Measurements from ENCODE around the gene FAM43A.

FAM43A gene

DNA sequence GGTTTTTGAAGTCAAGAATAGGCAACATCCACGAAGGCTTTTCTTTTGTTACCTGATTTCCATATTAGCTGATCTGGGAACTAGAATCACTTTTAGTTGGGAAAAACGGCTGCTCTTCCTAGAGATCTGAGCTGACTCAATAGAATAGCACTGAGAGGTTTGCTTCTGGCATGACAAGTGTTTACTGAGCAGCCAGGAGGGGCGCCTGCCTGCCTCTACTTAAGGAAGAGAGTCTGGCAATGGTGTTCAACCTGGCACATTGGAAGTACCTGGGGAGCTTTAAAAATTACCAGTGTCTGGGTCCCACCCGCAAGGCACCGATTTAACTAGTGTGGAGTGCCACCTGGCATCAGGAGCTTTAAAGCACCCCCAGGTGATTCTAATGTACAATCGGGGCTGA, 34.4 kb downstream of the FAM43A start:
- Histone ChIP-seq H3K9me3 (ENCODE audit: control insufficient read depth, low read length) (no peaks in the 10 kb centered on the region), H3K4me3 (ENCODE audit: insufficient read depth, low read depth, low read length) (no peak overlapping the region), H3K36me3 (ENCODE audit: control insufficient read depth, insufficient read depth, low read length) (no peaks in the 10 kb centered on the region), H3K4me1 (ENCODE audit: control insufficient read depth, insufficient read depth, low read length) (no peaks in the 10 kb centered on the region), H3K27ac (ENCODE audit: insufficient read depth, low read depth, low read length, poor library complexity, severe bottlenecking) (no peak overlapping the region), H3K27me3 (ENCODE audit: control insufficient read depth, insufficient read depth, low read length, poor library complexity, severe bottlenecking) (no peaks in the 10 kb centered on the region)
- WGBS, 2 experiments: 85 to 87% methylated on average over 6 of the region's 6 CpGs

DNA sequence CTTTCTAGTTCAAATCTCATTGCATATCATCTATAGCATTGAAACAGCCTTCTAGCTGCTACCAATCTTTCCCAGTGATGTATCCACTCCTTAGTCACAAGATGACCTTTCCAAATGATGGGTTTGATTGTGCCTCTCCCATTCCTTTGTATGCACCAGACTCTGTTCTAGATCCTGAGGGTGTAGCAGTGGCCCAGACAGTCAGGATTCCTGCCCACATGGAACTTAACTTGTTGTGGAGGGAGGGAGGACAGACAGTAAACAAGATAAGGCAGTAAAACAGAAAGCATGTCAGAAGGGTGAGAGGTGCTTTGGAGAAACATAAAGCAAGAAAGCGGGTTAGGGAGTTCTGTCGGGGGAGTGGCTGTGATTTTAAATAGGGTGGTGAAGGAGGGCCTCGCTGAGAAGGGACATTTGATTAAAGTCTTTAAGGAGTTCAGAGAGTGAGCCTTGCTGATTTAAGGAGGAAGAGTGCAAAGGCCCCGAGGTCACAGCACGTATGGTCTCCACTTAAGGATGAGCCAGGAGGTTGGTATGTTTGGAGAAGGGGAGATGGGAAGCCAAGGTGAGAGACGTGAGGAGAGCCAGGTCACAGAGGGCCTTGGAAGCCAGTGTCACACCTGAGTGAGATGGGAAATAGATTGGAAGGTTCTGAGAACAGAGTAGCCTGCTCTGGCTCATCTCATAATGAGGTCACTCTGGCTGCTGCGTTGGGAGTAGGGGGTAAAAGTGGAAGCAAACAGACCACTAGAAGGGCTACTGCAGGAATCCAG, 38.3 kb downstream of the FAM43A start:
- no peaks in the 10 kb centered on the region for H3K27me3 ChIP-seq (ENCODE audit: control insufficient read depth, insufficient read depth, low read length, poor library complexity, severe bottlenecking)
- no peak overlapping the region for H3K4me3 ChIP-seq (ENCODE audit: insufficient read depth, low read depth, low read length)
- no peaks in the 10 kb centered on the region for H3K9me3 ChIP-seq (ENCODE audit: control insufficient read depth, low read length)
- no peaks in the 10 kb centered on the region for H3K4me1 ChIP-seq (ENCODE audit: control insufficient read depth, insufficient read depth, low read length)
- H3K27ac ChIP-seq (ENCODE audit: insufficient read depth, low read depth, low read length, poor library complexity, severe bottlenecking): no peak overlapping the region
- no peaks in the 10 kb centered on the region for H3K36me3 ChIP-seq (ENCODE audit: control insufficient read depth, insufficient read depth, low read length)
- 92% methylated on average over 7 of the region's 7 CpGs for WGBS, 2 experiments

GRCh38 chr3:194725346-194725745, 39.7 kb downstream of the FAM43A start:
- Histone ChIP-seq H3K36me3 (ENCODE audit: control insufficient read depth, insufficient read depth, low read length) (no peaks in the 10 kb centered on the region), H3K27ac (ENCODE audit: insufficient read depth, low read depth, low read length, poor library complexity, severe bottlenecking) (no peak overlapping the region), H3K4me3 (ENCODE audit: insufficient read depth, low read depth, low read length) (no peak overlapping the region), H3K27me3 (ENCODE audit: control insufficient read depth, insufficient read depth, low read length, poor library complexity, severe bottlenecking) (no peaks in the 10 kb centered on the region), H3K9me3 (ENCODE audit: control insufficient read depth, low read length) (no peaks in the 10 kb centered on the region), H3K4me1 (ENCODE audit: control insufficient read depth, insufficient read depth, low read length) (peaks cover 6% of the 10 kb centered on the region)
- WGBS, 2 experiments: 93% methylated on average over 5 of the region's 5 CpGs

DNA sequence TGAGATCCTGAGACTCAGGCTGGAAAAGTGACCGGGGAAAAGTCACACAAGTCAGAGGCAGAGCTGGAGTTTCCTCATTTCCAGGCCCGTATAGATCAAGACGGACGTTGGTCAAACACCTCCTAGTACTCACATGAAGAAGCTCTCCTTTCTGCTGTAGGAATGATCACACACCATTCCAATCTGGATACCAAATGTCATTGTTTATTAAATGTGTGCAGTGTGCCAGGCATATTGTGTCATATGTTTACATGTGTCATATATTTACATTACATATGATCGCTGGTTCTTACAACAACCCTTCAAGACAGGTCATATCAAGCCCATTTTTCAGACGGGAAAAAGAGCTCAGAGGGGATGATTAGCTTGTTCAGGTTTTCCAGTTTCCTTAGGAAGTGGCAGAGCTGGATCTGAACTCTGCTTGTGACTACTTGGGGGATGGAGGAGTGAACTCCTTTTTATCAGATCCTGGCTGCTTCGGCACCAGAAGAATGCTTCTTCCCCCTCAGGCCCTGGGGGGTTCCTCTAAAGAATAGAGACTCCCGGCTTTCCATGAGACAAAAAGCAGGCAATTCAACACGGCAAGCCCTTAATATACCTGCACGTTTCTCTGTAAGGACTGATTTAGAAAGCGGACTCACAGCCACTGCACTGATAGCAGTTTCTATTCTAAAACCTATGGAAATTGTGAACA, 41.9 kb downstream of the FAM43A start:
- Histone ChIP-seq H3K27me3 (ENCODE audit: control insufficient read depth, insufficient read depth, low read length, poor library complexity, severe bottlenecking) (no peaks in the 10 kb centered on the region), H3K4me3 (ENCODE audit: insufficient read depth, low read depth, low read length) (no peak overlapping the region), H3K36me3 (ENCODE audit: control insufficient read depth, insufficient read depth, low read length) (no peaks in the 10 kb centered on the region), H3K4me1 (ENCODE audit: control insufficient read depth, insufficient read depth, low read length) (peaks cover 6% of the 10 kb centered on the region), H3K9me3 (ENCODE audit: control insufficient read depth, low read length) (no peaks in the 10 kb centered on the region), H3K27ac (ENCODE audit: insufficient read depth, low read depth, low read length, poor library complexity, severe bottlenecking) (no peak overlapping the region)
- 57% methylated on average over 10 to 11 of the region's 11 CpGs for WGBS, 2 experiments

GRCh38 chr3:194728986-194729385, 43.3 kb downstream of the FAM43A start:
- Histone ChIP-seq H3K36me3 (ENCODE audit: control insufficient read depth, insufficient read depth, low read length) (no peaks in the 10 kb centered on the region), H3K4me1 (ENCODE audit: control insufficient read depth, insufficient read depth, low read length) (peaks cover 6% of the 10 kb centered on the region), H3K4me3 (ENCODE audit: insufficient read depth, low read depth, low read length) (no peak overlapping the region), H3K27me3 (ENCODE audit: control insufficient read depth, insufficient read depth, low read length, poor library complexity, severe bottlenecking) (no peaks in the 10 kb centered on the region), H3K27ac (ENCODE audit: insufficient read depth, low read depth, low read length, poor library complexity, severe bottlenecking) (no peak overlapping the region), H3K9me3 (ENCODE audit: control insufficient read depth, low read length) (no peaks in the 10 kb centered on the region)
- 65 to 83% methylated on average over 2 of the region's 2 CpGs for WGBS, 2 experiments

GRCh38 chr3:194730365-194730764, 44.7 kb downstream of the FAM43A start:
- H3K9me3 ChIP-seq (ENCODE audit: control insufficient read depth, low read length): no peaks in the 10 kb centered on the region
- no peak overlapping the region for H3K27ac ChIP-seq (ENCODE audit: insufficient read depth, low read depth, low read length, poor library complexity, severe bottlenecking)
- H3K27me3 ChIP-seq (ENCODE audit: control insufficient read depth, insufficient read depth, low read length, poor library complexity, severe bottlenecking): no peaks in the 10 kb centered on the region
- 52 to 62% methylated on average over 10 of the region's 10 CpGs for WGBS, 2 experiments
- no peaks in the 10 kb centered on the region for H3K36me3 ChIP-seq (ENCODE audit: control insufficient read depth, insufficient read depth, low read length)
- peaks cover 6% of the 10 kb centered on the region for H3K4me1 ChIP-seq (ENCODE audit: control insufficient read depth, insufficient read depth, low read length)
- no peak overlapping the region for H3K4me3 ChIP-seq (ENCODE audit: insufficient read depth, low read depth, low read length)

- peaks cover 6% of the 10 kb centered on the region for H3K4me1 ChIP-seq (ENCODE audit: control insufficient read depth, insufficient read depth, low read length)
- no peak overlapping the region for H3K4me3 ChIP-seq (ENCODE audit: insufficient read depth, low read depth, low read length)
- H3K27me3 ChIP-seq (ENCODE audit: control insufficient read depth, insufficient read depth, low read length, poor library complexity, severe bottlenecking): no peaks in the 10 kb centered on the region
- H3K9me3 ChIP-seq (ENCODE audit: control insufficient read depth, low read length): no peaks in the 10 kb centered on the region
- 93 to 94% methylated on average over 5 of the region's 5 CpGs for WGBS, 2 experiments
- H3K36me3 ChIP-seq (ENCODE audit: control insufficient read depth, insufficient read depth, low read length): no peaks in the 10 kb centered on the region
- H3K27ac ChIP-seq (ENCODE audit: insufficient read depth, low read depth, low read length, poor library complexity, severe bottlenecking): no peak overlapping the region
These were observed 45.9 kb downstream of the FAM43A start for GRCh38 chr3:194731506-194732073.

- peaks cover 6% of the 10 kb centered on the region for H3K4me1 ChIP-seq (ENCODE audit: control insufficient read depth, insufficient read depth, low read length)
- H3K4me3 ChIP-seq (ENCODE audit: insufficient read depth, low read depth, low read length): no peak overlapping the region
- H3K27me3 ChIP-seq (ENCODE audit: control insufficient read depth, insufficient read depth, low read length, poor library complexity, severe bottlenecking): peaks cover 8% of the 10 kb centered on the region
- 86 to 93% methylated on average over 4 of the region's 4 CpGs for WGBS, 2 experiments
- no peaks in the 10 kb centered on the region for H3K36me3 ChIP-seq (ENCODE audit: control insufficient read depth, insufficient read depth, low read length)
- no peak overlapping the region for H3K27ac ChIP-seq (ENCODE audit: insufficient read depth, low read depth, low read length, poor library complexity, severe bottlenecking)
- no peaks in the 10 kb centered on the region for H3K9me3 ChIP-seq (ENCODE audit: control insufficient read depth, low read length)
These were observed 46.9 kb downstream of the FAM43A start for GRCh38 chr3:194732617-194733016.

GRCh38 chr3:194736277-194736895, 50.7 kb downstream of the FAM43A start:
- H3K36me3 ChIP-seq (ENCODE audit: control insufficient read depth, insufficient read depth, low read length): no peaks in the 10 kb centered on the region
- H3K4me1 ChIP-seq (ENCODE audit: control insufficient read depth, insufficient read depth, low read length): peaks cover 3% of the 10 kb centered on the region
- H3K4me3 ChIP-seq (ENCODE audit: insufficient read depth, low read depth, low read length): no peak overlapping the region
- WGBS, 2 experiments: 91 to 93% methylated on average over 6 of the region's 6 CpGs
- peaks cover 9% of the 10 kb centered on the region for H3K27me3 ChIP-seq (ENCODE audit: control insufficient read depth, insufficient read depth, low read length, poor library complexity, severe bottlenecking)
- no peaks in the 10 kb centered on the region for H3K9me3 ChIP-seq (ENCODE audit: control insufficient read depth, low read length)
- no peak overlapping the region for H3K27ac ChIP-seq (ENCODE audit: insufficient read depth, low read depth, low read length, poor library complexity, severe bottlenecking)
